IMR-90 (cell line): ENCODE data around the gene C10orf90. TPM values are rescaled to one million over a fixed set of nuclear protein-coding genes. Genes with fewer than 3 reads are reported as not detected.

Experiments used
- ATAC-seq: fragments of 200-7000 bp; cut with Tn5 transposase; 2 replicates; pipeline ENCODE4 v1.9.1; 2020; ENCODE audit warnings: low read depth, mild to moderate bottlenecking, moderate library complexity
- BruUV-seq: library from RNA; stranded (reverse); fragments of 400-500 nt; replicated peaks from 2 replicates; lab custom pipeline; 2021; lab: Mats Ljungman, UMichigan
- CTCF ChIA-PET: fragments of 300-600 bp; formaldehyde crosslinking; extraction: SDS; loops from one replicate; lab custom pipeline; 2021; ENCODE audit warnings: antibody characterized with exemption; lab: Yijun Ruan, JAX
- POLR2A ChIA-PET: fragments of 300-600 bp; sonication (Branson Sonifier 250); formaldehyde crosslinking; loops from one replicate; lab custom pipeline; 2022; ENCODE audit warnings: antibody characterized with exemption; ENCODE audit not compliant: unreplicated experiment; lab: Charles Lee
- DNase-seq: peaks from one replicate; pipeline ENCODE4 v3.0.0; 2013
- H2AFZ ChIP-seq: replicated peaks from 2 replicates; pipeline ENCODE3; 2013; ENCODE audit warnings: low read length, mild to moderate bottlenecking; ENCODE audit not compliant: poor library complexity
- H2AK5ac ChIP-seq: 2 replicates; pipeline ENCODE4 v1.6.1; 2013; ENCODE audit warnings: low read depth, low read length, inconsistent platforms
- H2AK9ac ChIP-seq: replicated peaks from 2 replicates; pipeline ENCODE3; 2013; ENCODE audit warnings: mild to moderate bottlenecking, low read depth, low read length, moderate library complexity; ENCODE audit not compliant: poor library complexity
- H2BK120ac ChIP-seq: 2 replicates; pipeline ENCODE4 v1.6.1; 2013; ENCODE audit warnings: low read depth, low read length, inconsistent platforms
- H2BK15ac ChIP-seq: 3 replicates; pipeline ENCODE4 v1.6.1; 2013; ENCODE audit warnings: low read depth, low read length, inconsistent platforms
- H2BK20ac ChIP-seq: 2 replicates; pipeline ENCODE4 v1.6.1; 2013; ENCODE audit warnings: low read depth, mild to moderate bottlenecking, inconsistent platforms, low read length, moderate library complexity
- H2BK5ac ChIP-seq: 2 replicates; pipeline ENCODE4 v1.6.1; 2013; ENCODE audit warnings: mild to moderate bottlenecking, low read depth, low read length, inconsistent platforms; ENCODE audit not compliant: poor library complexity, severe bottlenecking
- H3K14ac ChIP-seq: replicated peaks from 2 replicates; pipeline ENCODE4 v1.6.1; 2013; ENCODE audit warnings: low read depth, low read length, inconsistent platforms
- H3K18ac ChIP-seq: 2 replicates; pipeline ENCODE4 v1.6.1; 2013; ENCODE audit warnings: low read depth, low read length, control low read depth
- H3K23ac ChIP-seq: 2 replicates; pipeline ENCODE4 v1.6.1; 2013; ENCODE audit warnings: low read depth, low read length, inconsistent platforms
- H3K27ac ChIP-seq: 2 replicates; pipeline ENCODE4 v1.5.1; 2013; ENCODE audit warnings: mild to moderate bottlenecking, control low read depth, low read length; ENCODE audit not compliant: insufficient read depth
- H3K27me3 ChIP-seq: 2 replicates; pipeline ENCODE4 v1.6.1; 2013; ENCODE audit warnings: low read length; ENCODE audit not compliant: control insufficient read depth, insufficient read depth
- H3K36me3 ChIP-seq: 2 replicates; pipeline ENCODE4 v1.6.1; 2013; ENCODE audit warnings: low read length, mixed read lengths; ENCODE audit not compliant: control insufficient read depth, insufficient read depth
- H3K4ac ChIP-seq: 2 replicates; pipeline ENCODE4 v1.6.1; 2013; ENCODE audit warnings: low read depth, low read length, inconsistent platforms
- H3K4me1 ChIP-seq: 2 replicates; pipeline ENCODE4 v1.6.1; 2013; ENCODE audit warnings: low read length, mixed read lengths; ENCODE audit not compliant: control insufficient read depth, insufficient read depth
- H3K4me2 ChIP-seq: 2 replicates; pipeline ENCODE4 v1.6.1; 2013; ENCODE audit warnings: low read depth, mild to moderate bottlenecking, control low read depth, low read length, moderate library complexity
- H3K4me3 ChIP-seq: 2 replicates; pipeline ENCODE4 v1.5.1; 2013; ENCODE audit warnings: low read depth, mild to moderate bottlenecking, control low read depth, low read length, moderate library complexity; ENCODE audit not compliant: insufficient read depth
- H3K56ac ChIP-seq: 2 replicates; pipeline ENCODE4 v1.6.1; 2013; ENCODE audit warnings: low read length, inconsistent platforms; ENCODE audit not compliant: insufficient read depth; ENCODE audit errors: extremely low read depth
- H3K79me1 ChIP-seq, 2 experiments: 2 replicates each; pipeline ENCODE4 v1.6.1; 2013; ENCODE audit warnings: low read length in 2 of 2, inconsistent platforms in 1 of 2, low read depth in 1 of 2
- H3K9ac ChIP-seq: 2 replicates; pipeline ENCODE4 v1.6.1; 2013; ENCODE audit warnings: low read depth, low read length, control low read depth
- H3K9me1 ChIP-seq: 2 replicates; pipeline ENCODE4 v1.6.1; 2013; ENCODE audit warnings: low read length, inconsistent platforms; ENCODE audit not compliant: insufficient read depth
- H3K9me3 ChIP-seq: 2 replicates; pipeline ENCODE4 v1.6.1; 2013; ENCODE audit warnings: low read length; ENCODE audit not compliant: control insufficient read depth, insufficient read depth
- H4K20me1 ChIP-seq: 2 replicates; pipeline ENCODE4 v1.6.1; 2013; ENCODE audit warnings: low read length, inconsistent platforms; ENCODE audit not compliant: insufficient read depth
- H4K5ac ChIP-seq: 2 replicates; pipeline ENCODE4 v1.6.1; 2013; ENCODE audit warnings: mild to moderate bottlenecking, low read depth, low read length, control low read depth
- H4K8ac ChIP-seq, 2 experiments: 2 replicates each; pipeline ENCODE4 v1.6.1; 2013; ENCODE audit warnings: low read depth in 2 of 2, low read length in 2 of 2, control low read depth in 1 of 2, inconsistent platforms in 1 of 2
- H4K91ac ChIP-seq: 2 replicates; pipeline ENCODE4 v1.6.1; 2013; ENCODE audit warnings: low read depth, low read length, inconsistent platforms; ENCODE audit not compliant: insufficient read depth
- BHLHE40 ChIP-seq: fragments of 150-350 bp; IDR thresholded peaks from 2 replicates; pipeline ENCODE4 v1.6.1; 2016; ENCODE audit warnings: mild to moderate bottlenecking, low read depth, low read length
- CEBPB ChIP-seq: IDR thresholded peaks from 2 replicates; pipeline ENCODE4 v1.6.1; 2012; ENCODE audit warnings: low read depth, low read length, improper control_type of control experiment
- CHD1 ChIP-seq: IDR thresholded peaks from 2 replicates; pipeline ENCODE4 v1.6.1; 2012; ENCODE audit warnings: low read depth, low read length, improper control_type of control experiment
- MAZ ChIP-seq: IDR thresholded peaks from 2 replicates; pipeline ENCODE4 v1.6.1; 2012; ENCODE audit warnings: low read depth, mild to moderate bottlenecking, low read length, improper control_type of control experiment, moderate library complexity, borderline replicate concordance
- NFE2L2 ChIP-seq: fragments of 150-350 bp; IDR thresholded peaks from 2 replicates; pipeline ENCODE4 v1.6.1; 2016; ENCODE audit warnings: low read depth, mild to moderate bottlenecking, low read length
- RAD21 ChIP-seq: IDR thresholded peaks from 2 replicates; pipeline ENCODE4 v1.6.1; 2012; ENCODE audit warnings: low read length, improper control_type of control experiment
- RCOR1 ChIP-seq: IDR thresholded peaks from 2 replicates; pipeline ENCODE4 v1.6.1; 2012; ENCODE audit warnings: mild to moderate bottlenecking, low read length, improper control_type of control experiment; ENCODE audit not compliant: insufficient replicate concordance
- RFX5 ChIP-seq: IDR thresholded peaks from 2 replicates; pipeline ENCODE4 v1.8.0; 2012; ENCODE audit warnings: low read depth, mild to moderate bottlenecking, low read length, moderate library complexity
- SMC3 ChIP-seq: fragments of 150-350 bp; IDR thresholded peaks from 2 replicates; pipeline ENCODE4 v1.6.1; 2016; ENCODE audit warnings: low read depth, mild to moderate bottlenecking, antibody characterized with exemption, low read length, moderate library complexity
- USF2 ChIP-seq: fragments of 150-350 bp; IDR thresholded peaks from 2 replicates; pipeline ENCODE4 v1.6.1; 2017; ENCODE audit warnings: mild to moderate bottlenecking, antibody characterized with exemption, low read length, low read depth
- WGBS, 2 experiments: methylation state at CpG; one replicate each; pipeline versions ENCODE4 v1.1.5 to v1.1.7; 2013; ENCODE audit warnings: missing lambda C conversion rate in 2 of 2; ENCODE audit not compliant: insufficient read length in 1 of 2; ENCODE audit errors: extremely low coverage in 2 of 2; 5-methylcytosine and 5-hydroxymethylcytosine counted together
- dilution Hi-C: fragments of 300-500 bp; cut with HindIII; formaldehyde crosslinking; loops from one replicate; pipeline ENCODE4 v1.14.3; 2018; ENCODE audit warnings: low sequenced_read_pairs; ENCODE audit not compliant: unreplicated experiment
- in situ Hi-C: fragments of 300-500 bp; cut with MboI; formaldehyde crosslinking; loops from 3 replicates; pipeline ENCODE4 v1.14.3; 2019; ENCODE audit warnings: low sequenced_read_pairs, inconsistent platforms, mixed read lengths
- intact Hi-C: fragments of 100-400 bp; cut with micrococcal nuclease; formaldehyde crosslinking; loops from 2 replicates; pipeline ENCODE4 v1.10.0; 2022
- polyA plus RNA-seq, 3 experiments: library from polyadenylated mRNA; depleted of rRNA; stranded (reverse); fragments of >200 nt; gene quantifications; 2 replicates each; pipeline ENCODE4 v1.2.3, GENCODE V29; 2012; ENCODE audit warnings: low replicate concordance in 1 of 3
- total RNA-seq: library from RNA; depleted of rRNA; stranded (reverse); fragments of >200 nt; gene quantifications from 2 replicates; pipeline ENCODE4 v1.2.3, GENCODE V29; 2012
- TF ChIP-seq, protein P1 (sequence below): conservative IDR thresholded peaks from 2 replicates; pipeline ENCODE4 v1.5.1; 2012; ENCODE audit warnings: mild to moderate bottlenecking, low read depth, low read length, improper control_type of control experiment
- TF ChIP-seq, protein P2 (sequence below): fragments of 150-350 bp; IDR thresholded peaks from 2 replicates; pipeline ENCODE4 v1.6.1; 2016; ENCODE audit warnings: low read depth, mild to moderate bottlenecking, low read length, moderate library complexity, borderline replicate concordance

The C10orf90 gene
- total and polyA plus RNA-seq, 2 of the 4 experiments (the other 2 are of a cell fraction), result 0.05 to 0.18 TPM

DNA sequence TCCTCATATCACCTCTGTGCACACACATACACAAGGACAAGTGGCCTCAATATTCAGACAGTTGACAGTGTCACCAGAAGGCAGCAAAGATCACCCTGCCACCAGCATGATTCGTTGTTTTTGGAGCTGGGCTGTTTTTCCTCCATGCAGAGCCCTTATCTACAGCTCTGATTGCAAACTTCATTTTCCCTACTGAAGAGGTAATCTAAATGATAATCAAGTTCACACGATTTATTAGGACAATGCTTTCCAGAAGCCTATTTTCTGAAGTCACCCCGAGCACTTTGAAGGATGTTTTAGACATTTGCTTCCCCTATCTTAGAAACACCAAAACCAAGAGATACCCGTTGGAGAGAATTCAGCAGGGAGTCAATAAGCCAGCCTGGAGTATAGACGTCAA is 236.3 kb downstream of the C10orf90 start (continued):
- TF ChIP-seq USF2 (no peak), BHLHE40 (no peak), MAZ (no peak)

DNA sequence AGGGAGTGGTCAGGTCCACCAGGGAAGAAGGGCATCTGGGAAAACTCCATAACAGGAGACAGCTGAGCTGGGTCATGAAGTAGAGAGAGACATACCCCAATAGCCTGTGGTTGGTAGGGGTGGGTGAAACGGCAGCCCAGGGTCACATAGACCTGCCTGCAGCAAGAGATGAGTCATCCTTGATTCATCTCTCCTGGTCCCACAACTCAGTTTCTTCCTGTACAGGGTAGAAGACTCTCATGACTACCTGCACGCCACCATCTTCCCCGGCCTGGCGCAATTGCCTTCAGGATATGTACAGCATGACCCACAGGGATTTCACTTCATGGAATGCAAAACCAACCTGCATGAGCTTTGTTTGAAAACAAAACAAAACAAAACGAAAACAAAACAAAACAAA is 237.1 kb downstream of the C10orf90 start:
- Histone ChIP-seq H3K4me2 (no peak overlapping the region), H4K91ac (no peak overlapping the region), H2BK20ac (no peak overlapping the region), H4K5ac (no peak overlapping the region), H4K8ac (no peak overlapping the region), H3K4me1 (no peaks in the 10 kb centered on the region), H3K4me3 (no peak overlapping the region), H3K9ac (no peak overlapping the region), H3K79me1 (no peaks in the 10 kb centered on the region), H3K4ac (no peak overlapping the region), H2BK5ac (no peak overlapping the region), H3K23ac (no peak overlapping the region), H3K9me3 (no peaks in the 10 kb centered on the region), H2AFZ (no peak overlapping the region), H4K20me1 (no peaks in the 10 kb centered on the region), H2AK5ac (no peak overlapping the region), H3K36me3 (no peaks in the 10 kb centered on the region), H3K9me1 (no peaks in the 10 kb centered on the region), H3K27me3 (peaks cover 17% of the 10 kb centered on the region), H3K14ac (no peak overlapping the region), H2BK15ac (no peak overlapping the region), H3K56ac (no peak overlapping the region), H3K18ac (no peak overlapping the region), H2AK9ac (no peak overlapping the region), H2BK120ac (no peak overlapping the region), H3K27ac (no peak overlapping the region)
- 100% methylated on average over 1 of the region's 5 CpGs; no CpG with 5 or more reads in 1 of the 2 experiments for WGBS, 2 experiments
- ChIA-PET CTCF (no interaction called here), POLR2A (no interaction called here)
- DNase-seq, result peak; percentile 13
- in situ Hi-C loops (no loop called here), dilution Hi-C loops (no loop called here), intact Hi-C loops (no loop called here)
- no peak for ATAC-seq
- no TSS peak for BruUV-seq
- TF ChIP-seq, protein P1, sequence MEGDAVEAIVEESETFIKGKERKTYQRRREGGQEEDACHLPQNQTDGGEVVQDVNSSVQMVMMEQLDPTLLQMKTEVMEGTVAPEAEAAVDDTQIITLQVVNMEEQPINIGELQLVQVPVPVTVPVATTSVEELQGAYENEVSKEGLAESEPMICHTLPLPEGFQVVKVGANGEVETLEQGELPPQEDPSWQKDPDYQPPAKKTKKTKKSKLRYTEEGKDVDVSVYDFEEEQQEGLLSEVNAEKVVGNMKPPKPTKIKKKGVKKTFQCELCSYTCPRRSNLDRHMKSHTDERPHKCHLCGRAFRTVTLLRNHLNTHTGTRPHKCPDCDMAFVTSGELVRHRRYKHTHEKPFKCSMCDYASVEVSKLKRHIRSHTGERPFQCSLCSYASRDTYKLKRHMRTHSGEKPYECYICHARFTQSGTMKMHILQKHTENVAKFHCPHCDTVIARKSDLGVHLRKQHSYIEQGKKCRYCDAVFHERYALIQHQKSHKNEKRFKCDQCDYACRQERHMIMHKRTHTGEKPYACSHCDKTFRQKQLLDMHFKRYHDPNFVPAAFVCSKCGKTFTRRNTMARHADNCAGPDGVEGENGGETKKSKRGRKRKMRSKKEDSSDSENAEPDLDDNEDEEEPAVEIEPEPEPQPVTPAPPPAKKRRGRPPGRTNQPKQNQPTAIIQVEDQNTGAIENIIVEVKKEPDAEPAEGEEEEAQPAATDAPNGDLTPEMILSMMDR, result no peak
- TF ChIP-seq MAZ (no peak), CEBPB (no peak), RAD21 (no peak), RCOR1 (no peak), BHLHE40 (no peak), NFE2L2 (no peak), USF2 (no peak), CHD1 (no peak), SMC3 (no peak), RFX5 (no peak)
- TF ChIP-seq, protein P2, sequence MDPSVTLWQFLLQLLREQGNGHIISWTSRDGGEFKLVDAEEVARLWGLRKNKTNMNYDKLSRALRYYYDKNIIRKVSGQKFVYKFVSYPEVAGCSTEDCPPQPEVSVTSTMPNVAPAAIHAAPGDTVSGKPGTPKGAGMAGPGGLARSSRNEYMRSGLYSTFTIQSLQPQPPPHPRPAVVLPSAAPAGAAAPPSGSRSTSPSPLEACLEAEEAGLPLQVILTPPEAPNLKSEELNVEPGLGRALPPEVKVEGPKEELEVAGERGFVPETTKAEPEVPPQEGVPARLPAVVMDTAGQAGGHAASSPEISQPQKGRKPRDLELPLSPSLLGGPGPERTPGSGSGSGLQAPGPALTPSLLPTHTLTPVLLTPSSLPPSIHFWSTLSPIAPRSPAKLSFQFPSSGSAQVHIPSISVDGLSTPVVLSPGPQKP, result no peak
